NCI-H1048 (cell line): ENCODE results near the gene CNST.
"Not testable (repeated sequence)": the region's sequence is repeated elsewhere in the genome, so short reads cannot be mapped to it uniquely, and the experiment has no call there.

Experiments
- DNase-seq: peaks from one replicate; lab custom pipeline; 2025; lab: John Stamatoyannopoulos, UW

The CNST gene

GRCh38 chr1:246558041-246558440 lies 8.2 kb upstream of the CNST start:
- DNase-seq, result no peak

DNA sequence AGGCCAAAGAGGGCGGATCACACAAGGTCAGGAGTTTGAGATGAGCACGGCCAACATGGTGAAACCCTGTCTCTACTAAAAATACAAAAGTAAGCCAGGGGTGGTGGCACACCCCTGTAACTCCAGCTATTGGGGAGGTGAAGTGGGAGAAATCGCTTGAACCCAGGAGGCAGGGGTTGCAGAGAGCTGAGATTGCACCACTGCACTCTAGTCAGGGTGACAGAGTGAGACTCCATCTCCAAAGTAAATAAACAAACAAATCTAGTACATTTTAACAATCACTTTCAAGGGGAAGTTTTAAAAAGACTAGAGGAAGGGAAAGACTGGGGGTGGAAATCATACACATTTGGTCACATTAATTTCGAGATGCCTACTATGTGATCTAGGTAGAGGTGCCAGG lies 6.9 kb upstream of the CNST start:
- DNase-seq, result no peak

DNA sequence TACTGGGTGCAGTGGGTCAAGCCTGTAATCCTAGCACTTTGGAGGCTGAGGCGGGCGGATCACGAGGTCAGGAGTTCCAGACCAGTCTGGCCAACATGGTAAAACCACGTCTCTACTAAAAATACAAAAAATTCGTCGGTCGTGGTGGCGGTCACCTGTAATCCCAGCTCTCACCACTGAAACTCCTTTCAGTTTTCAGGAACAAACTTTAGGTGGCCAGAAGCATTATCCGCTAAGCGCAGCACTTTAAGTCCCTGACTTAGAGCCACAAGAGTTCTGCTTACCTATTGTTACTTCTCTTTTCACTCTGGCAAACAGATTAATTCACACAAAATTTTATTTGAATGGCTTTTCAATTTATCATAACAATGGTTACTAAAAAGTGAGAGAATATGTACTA lies 5.4 kb upstream of the CNST start:
- DNase-seq, result not testable (repeated sequence)

DNA sequence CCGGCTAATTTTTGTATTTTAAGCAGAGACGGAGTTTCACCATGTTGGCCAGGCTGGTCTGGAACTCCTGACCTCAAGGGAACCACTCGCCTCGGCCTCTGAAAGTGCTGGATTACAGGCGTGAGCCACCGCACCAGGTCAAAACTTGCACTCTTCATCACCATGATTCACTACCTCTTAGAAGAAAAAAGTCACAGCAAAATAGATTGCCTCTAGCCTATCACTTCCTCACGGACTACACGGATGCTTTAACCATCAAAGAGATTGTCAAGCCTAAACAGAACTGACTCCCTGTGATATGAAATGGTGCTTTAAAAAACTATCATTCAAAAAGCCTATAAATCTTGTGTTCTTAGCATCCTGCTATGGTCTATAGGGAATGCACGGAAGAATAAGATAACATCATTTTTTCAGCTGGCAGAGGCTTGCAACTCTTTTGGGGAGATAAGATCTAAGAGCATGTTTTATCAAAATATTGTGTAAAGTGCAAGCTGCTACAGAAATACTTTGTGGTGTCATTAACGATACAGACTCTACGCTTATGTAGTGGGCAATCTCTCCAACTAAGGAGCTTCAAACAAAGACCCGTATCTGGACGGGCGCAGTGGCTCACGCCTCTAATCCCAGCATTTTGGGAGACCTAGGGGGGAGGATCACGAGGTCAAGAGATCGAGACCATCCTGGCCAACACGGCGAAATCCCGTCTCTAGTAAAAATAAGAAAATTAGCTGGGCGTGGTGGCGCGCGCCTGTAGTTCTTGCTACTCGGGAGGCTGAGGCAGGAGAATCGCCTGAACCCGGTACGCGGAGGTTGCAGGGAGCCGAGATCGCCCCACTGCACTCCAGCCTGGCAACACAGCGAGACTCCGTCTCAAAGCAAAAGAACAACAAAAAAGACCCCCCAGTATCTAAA lies 1.2 kb upstream of the CNST start:
- no peak for DNase-seq

GRCh38 chr1:246565751-246566127 lies 517 bp upstream of the CNST start:
- DNase-seq, result no peak

DNA sequence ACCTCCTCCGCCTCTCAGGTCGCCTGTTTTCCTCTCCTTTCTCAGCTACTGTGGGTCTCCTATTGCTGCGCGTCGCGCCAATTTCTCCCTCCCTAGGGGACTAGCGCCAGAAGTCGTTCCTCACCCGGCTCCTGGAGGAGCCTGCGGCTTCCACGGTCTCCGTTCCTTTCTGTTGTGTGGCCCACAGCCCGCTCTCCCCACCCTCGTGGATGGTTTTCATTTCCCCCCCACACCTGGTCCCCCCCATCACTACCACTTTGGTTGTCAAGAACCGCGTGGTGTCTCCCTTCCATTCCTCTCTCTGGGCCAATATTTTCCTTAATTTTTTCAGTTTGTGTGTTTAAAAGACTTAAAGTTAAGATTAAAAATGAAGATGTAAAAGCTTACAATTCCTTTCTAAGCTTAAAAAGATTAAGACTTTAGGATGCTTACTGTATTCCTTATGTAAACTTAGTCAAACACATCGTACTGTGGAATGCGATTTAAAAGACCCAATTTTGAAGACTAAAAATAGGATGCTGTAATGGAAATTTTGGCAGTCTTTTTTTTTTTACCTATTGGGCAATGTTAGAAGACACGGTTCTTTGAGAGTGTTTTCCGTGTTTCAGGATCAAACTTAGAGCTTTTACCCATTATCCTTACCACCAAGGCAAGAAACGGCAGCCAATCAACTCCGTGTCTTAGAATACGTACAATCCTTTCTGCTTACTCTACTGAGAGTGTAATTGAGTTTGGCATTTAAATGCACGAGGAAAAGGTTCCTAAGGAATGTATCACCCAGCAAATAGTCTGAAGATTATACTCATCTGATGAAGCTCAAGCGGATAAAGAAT lies 773 bp downstream of the CNST start:
- DNase-seq, result no peak

DNA sequence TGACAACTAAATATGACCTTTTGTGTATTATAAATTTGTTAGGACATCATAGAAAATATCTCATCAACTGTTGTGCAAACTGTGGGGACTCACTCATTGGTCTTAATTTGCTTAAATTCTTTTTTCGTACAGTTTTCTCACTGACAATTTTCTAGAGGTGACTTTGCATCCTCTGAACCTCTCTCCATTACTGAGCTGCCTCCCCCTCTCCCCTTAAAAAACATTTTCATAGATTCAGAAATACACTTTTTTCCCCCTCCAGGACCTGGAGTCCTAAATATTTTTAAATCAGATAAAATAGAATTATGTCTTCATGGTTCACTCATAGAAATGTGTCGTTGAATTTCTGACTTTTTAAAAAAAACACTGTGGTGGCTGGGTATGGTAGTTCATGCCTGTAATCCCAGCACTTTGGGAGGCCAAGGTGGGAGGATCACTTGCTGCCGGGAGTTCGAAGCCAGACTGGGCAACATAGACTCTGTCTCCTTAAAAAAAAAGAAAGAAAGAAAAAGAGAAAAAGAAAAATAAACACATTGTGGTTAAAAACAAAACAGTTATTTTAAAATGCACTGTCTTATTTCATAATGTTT lies 1.5 kb downstream of the CNST start:
- DNase-seq, result no peak

- no peak for DNase-seq
These were observed 3.3 kb downstream of the CNST start for GRCh38 chr1:246569248-246570238.

- not testable (repeated sequence) for DNase-seq
These were observed 5.1 kb downstream of the CNST start for GRCh38 chr1:246571309-246571708.

DNA sequence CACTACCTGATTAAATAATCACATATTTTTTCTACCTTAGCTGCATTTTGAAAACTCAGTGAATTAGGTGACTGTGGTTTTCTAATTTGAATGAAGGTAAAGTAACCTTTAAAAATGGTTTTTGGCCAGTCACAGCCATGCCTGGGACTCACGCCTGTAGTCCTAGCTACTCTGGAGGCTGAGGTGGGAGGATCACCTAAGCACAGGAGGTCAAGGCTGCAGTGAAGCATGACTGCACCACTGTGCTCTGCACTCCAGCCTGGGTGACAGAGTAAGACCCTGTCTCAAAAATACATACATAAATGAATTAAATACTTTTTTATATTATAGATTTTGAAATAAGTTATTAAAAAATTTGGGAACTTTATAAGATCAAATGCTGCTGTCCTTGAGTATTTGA lies 5.7 kb downstream of the CNST start:
- DNase-seq, result no peak

DNA sequence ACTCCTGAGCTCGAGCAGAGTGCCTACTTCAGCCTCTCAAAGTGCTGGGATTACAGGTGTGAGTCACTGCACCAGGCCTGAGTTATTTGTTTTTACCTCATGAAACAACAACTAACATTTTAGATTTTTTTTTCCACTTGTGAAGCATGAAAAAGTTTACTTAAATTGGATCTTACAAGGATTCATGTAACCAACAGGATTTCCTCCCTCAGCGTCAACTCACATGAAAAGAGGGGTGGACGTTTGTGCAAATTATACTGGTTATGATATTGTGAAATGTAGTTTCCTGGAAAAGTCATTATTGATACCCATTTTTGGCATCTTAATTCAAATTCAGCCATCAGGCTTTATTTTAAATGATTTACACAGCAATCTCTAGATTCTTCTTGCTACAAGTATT lies 6.5 kb downstream of the CNST start:
- no peak for DNase-seq

DNA sequence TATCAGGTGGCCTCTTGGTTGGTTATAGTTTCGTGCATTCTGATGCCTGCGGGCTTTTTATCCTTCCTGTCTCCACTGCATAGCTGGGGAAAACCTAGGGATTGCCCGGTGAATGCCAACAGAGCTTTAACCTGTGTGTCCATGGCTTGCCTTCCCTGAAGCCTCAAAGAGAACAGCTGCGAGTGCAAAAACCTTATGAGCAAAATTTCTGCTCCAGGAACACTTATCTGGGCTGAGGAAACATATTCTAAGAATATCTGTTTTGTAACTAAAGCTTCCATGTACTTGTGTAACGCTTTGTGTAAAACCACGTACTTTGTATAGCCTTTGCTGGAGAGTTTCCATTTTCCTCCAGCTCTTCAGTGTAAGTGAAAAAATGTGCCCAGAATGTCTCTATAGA lies 7.2 kb downstream of the CNST start:
- DNase-seq, result no peak

GRCh38 chr1:246576709-246577032 lies 10.4 kb downstream of the CNST start:
- no peak for DNase-seq

DNA sequence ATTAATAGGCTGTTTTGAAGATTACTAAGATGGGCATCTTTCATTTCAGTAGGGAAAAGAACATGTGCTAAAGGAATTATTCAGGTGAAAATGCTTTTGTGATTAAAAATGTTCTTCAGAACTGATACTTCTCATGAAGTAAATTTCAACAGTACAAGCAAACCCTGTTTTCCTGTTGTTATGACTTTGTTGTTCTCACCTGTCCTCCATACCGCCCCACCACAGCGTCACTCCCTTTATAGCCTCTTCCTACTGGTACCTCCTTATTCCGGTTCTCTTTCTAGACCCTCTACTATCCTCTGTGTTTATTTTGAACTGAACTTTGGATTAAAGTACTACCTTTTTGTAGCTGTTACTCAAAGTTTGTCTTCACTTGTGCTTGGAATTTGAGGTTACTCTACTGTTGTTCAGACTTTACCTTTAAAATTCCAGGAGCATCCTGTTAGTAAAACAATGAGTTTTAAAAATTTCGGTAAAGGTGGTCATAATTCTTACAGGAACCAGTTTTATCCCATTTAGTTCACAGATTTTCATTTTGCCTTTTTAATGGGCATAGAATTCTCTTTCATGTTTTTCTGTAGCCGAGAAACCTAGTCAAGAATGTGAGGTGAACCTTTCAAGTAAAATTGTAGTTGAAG lies 10.9 kb downstream of the CNST start:
- DNase-seq, result no peak

GRCh38 chr1:246577720-246578106 lies 11.5 kb downstream of the CNST start:
- DNase-seq, result no peak

GRCh38 chr1:246579818-246580217 lies 13.6 kb downstream of the CNST start:
- no peak for DNase-seq

- no peak for DNase-seq
These were observed 14.5 kb downstream of the CNST start for GRCh38 chr1:246580497-246581370.

GRCh38 chr1:246582301-246583055 lies 16.2 kb downstream of the CNST start:
- DNase-seq, result no peak

DNA sequence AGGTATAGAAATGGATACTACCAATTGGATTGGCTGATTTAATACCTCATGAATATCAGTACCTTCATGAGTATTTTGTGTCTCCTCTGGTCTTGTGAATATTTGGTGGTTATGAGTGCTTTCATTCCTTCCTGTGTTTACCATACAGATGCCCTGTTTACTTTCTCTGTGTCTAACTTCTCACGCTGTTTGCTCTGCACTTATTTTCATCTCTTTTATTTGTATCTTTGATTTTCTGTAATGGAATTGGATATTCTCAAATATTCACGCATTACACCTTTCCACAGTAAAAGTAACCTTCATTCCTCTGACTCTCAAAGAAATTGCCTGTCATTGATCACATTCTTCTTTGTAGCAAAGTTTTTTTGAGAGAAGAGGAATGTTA lies 16.8 kb downstream of the CNST start:
- no peak for DNase-seq
